Thoracic aorta (tissue), 2 donors: ENCODE data around the gene SPINK1. TPM values are rescaled to one million over a fixed set of nuclear protein-coding genes. Genes with fewer than 3 reads are reported as not detected.

Experiments
- ATAC-seq: fragments of 150-250 bp; one replicate; pipeline ENCODE4 v1.8.0; 2017; ENCODE audit warnings: low read depth; ENCODE audit not compliant: insufficient number of reproducible peaks, low FRiP score
- DNase-seq: peaks from one replicate; pipeline ENCODE4 v3.0.0-alpha.2; 2020; ENCODE audit warnings: low spot score
- H3K27ac ChIP-seq, 2 donors: fragments of 200-600 bp; sonication (generic); 1 replicate in 1 of 2; 2 replicates in 1 of 2; pipeline ENCODE4 v1.5.1; 2016; ENCODE audit warnings: mild to moderate bottlenecking in 2 of 2, moderate library complexity in 2 of 2
- H3K27me3 ChIP-seq: fragments of 200-600 bp; sonication (generic); replicated peaks from 2 replicates; pipeline ENCODE4 v1.6.0; 2016; ENCODE audit warnings: mild to moderate bottlenecking; ENCODE audit not compliant: insufficient read depth
- H3K36me3 ChIP-seq: fragments of 200-600 bp; sonication (generic); one replicate; pipeline ENCODE4 v1.5.1; 2016
- H3K4me1 ChIP-seq, 2 donors: fragments of 200-600 bp; sonication (generic); 1 replicate in 1 of 2; 2 replicates in 1 of 2; pipeline versions ENCODE4 v1.5.1 to v1.6.0; 2016; ENCODE audit warnings: low read depth in 2 of 2, mild to moderate bottlenecking in 1 of 2; ENCODE audit not compliant: control insufficient read depth in 1 of 2
- H3K4me3 ChIP-seq: fragments of 200-600 bp; sonication (generic); 2 replicates; pipeline ENCODE4 v1.5.1; 2016; ENCODE audit warnings: mild to moderate bottlenecking
- H3K9me3 ChIP-seq: fragments of 200-600 bp; sonication (generic); 2 replicates; pipeline ENCODE4 v1.5.1; 2016
- total RNA-seq, 2 donors: library from RNA; depleted of rRNA; stranded (reverse); fragments of >200 nt; gene quantifications; one replicate each; pipeline versions ENCODE4 v1.1.0 to v1.2.3, GENCODE V29; 2016
- TF ChIP-seq, protein P1 (sequence below): fragments of 200-600 bp; sonication (generic); IDR thresholded peaks from one replicate; pipeline ENCODE4 v1.5.1; 2019; ENCODE audit warnings: antibody characterized with exemption

The SPINK1 gene
- total RNA-seq, 2 donors from 2014 or later, result 3.4 TPM; not detected in 1

DNA sequence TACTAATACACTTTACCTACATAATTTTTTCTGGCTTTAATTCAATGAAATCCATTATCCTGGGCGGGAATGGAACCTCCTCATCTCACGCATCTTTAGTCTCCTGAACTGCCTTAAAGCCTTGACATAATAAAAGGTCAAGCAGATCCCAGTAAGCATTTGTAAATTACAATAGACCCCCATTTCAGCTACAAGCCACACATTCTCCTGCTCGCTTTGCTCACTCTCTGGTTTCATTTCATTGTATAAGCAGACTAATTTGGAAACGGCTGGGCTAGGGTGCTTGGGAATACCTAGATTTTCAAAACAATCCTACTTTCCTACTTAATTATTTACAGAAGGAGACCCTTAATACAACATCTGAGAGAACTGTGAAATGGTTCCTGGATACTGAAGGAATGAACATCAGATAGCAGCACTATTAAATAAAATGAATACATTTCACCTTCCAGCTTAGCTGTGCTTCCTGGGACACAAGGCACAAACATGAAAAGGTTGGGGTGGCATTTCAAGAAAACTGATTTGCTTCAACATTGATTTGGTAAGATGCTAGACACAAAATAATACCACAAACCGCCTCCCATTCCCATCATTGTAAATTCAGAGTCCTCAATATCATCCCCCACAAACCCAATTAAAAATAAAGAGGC is 50.4 kb downstream of the SPINK1 start:
- H3K27me3 ChIP-seq, result no peaks in the 10 kb centered on the region
- H3K4me3 ChIP-seq, result no peak overlapping the region
- no peaks in the 10 kb centered on the region for H3K36me3 ChIP-seq
- no peak overlapping the region for H3K27ac ChIP-seq
- peaks cover 0 to 7% of the 10 kb centered on the region in 2 donors for H3K4me1 ChIP-seq
- TF ChIP-seq, protein P1, sequence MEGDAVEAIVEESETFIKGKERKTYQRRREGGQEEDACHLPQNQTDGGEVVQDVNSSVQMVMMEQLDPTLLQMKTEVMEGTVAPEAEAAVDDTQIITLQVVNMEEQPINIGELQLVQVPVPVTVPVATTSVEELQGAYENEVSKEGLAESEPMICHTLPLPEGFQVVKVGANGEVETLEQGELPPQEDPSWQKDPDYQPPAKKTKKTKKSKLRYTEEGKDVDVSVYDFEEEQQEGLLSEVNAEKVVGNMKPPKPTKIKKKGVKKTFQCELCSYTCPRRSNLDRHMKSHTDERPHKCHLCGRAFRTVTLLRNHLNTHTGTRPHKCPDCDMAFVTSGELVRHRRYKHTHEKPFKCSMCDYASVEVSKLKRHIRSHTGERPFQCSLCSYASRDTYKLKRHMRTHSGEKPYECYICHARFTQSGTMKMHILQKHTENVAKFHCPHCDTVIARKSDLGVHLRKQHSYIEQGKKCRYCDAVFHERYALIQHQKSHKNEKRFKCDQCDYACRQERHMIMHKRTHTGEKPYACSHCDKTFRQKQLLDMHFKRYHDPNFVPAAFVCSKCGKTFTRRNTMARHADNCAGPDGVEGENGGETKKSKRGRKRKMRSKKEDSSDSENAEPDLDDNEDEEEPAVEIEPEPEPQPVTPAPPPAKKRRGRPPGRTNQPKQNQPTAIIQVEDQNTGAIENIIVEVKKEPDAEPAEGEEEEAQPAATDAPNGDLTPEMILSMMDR, result no peak
- H3K9me3 ChIP-seq, result no peaks in the 10 kb centered on the region
- ATAC-seq (no peak), DNase-seq (no peak)

DNA sequence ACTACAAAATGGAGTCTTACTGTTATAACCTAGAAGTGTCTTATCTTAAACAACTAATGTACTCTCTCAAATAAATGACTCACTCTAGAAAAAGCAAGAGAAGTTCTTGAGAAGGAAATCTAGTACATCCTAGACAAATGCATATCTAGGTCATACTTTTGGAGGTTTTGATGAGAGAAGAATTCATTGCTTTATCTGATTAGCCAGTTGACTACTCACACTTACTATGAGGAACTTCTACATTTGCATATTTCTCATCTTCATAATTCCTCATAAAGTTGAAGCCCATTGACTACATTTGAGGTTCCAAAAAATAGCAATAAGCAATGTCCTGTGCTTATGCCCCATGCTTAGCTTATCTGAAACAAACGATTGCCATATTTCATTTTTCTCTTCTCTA is 51.8 kb downstream of the SPINK1 start:
- ATAC-seq, result no peak

DNA sequence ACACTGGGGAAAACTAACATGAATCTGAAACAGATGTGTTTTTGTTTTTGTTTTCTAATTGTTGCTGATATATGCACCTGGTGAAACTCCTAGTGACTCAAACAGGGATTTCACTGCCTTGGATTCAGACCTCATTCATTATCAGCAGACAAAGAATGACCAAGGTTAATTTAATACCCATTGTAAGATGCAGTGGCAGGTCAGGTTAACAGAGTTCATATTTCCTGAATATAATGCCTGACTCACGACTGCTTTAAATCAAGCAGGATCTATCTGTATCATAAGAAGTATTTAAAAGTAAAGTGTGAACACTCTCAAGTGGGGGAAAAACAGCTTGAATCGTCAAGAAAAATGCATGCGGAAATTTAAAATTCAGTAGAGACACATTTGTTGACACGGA is 54.5 kb downstream of the SPINK1 start:
- Histone ChIP-seq H3K27me3 (no peaks in the 10 kb centered on the region), H3K36me3 (no peaks in the 10 kb centered on the region), H3K4me3 (no peak overlapping the region), H3K4me1 (no peaks in the 10 kb centered on the region), H3K9me3 (no peaks in the 10 kb centered on the region), H3K27ac (no peak overlapping the region)
- TF ChIP-seq, protein P1, result no peak
- ATAC-seq (no peak), DNase-seq (no peak)

More for the DNA sequence above, 51.8 kb downstream of the SPINK1 start:
- Histone ChIP-seq H3K27me3 (no peaks in the 10 kb centered on the region), H3K4me3 (no peak overlapping the region), H3K27ac (no peak overlapping the region), H3K36me3 (no peaks in the 10 kb centered on the region), H3K4me1 (peaks cover 0 to 7% of the 10 kb centered on the region in 2 donors), H3K9me3 (no peaks in the 10 kb centered on the region)
- DNase-seq, result no peak
- TF ChIP-seq, protein P1, result no peak

Other genes with a start within 250 kb of the SPINK1 start
- 1 to 10 TPM in 1 of 2 donors, under 1 TPM in 1; 0.49 to 1.6 TPM for gene JAKMIP2, start 48.9 kb downstream of the SPINK1 start, total RNA-seq
- not detected for gene SCGB3A2, start 47.0 kb upstream of the SPINK1 start, total RNA-seq
- gene C5orf46, start 74.9 kb upstream of the SPINK1 start, total RNA-seq, result 10 to 100 TPM; 28.6 to 50.6 TPM
- gene SPINK5, start 232.3 kb upstream of the SPINK1 start, total RNA-seq, result under 1 TPM in 1 of 2 donors, not detected in 1; 0.54 TPM